Colonic mucosa (tissue), 4 donors: ENCODE results near the gene UNC13C. TPM values are rescaled to one million over a fixed set of nuclear protein-coding genes. Genes with fewer than 3 reads are reported as not detected.

Experiments used
- DNase-seq: peaks from one replicate; pipeline ENCODE4 v3.0.0-alpha.2; 2020
- H3K27ac ChIP-seq: fragments of 200-600 bp; one replicate; pipeline ENCODE4 v1.8.0; 2021
- H3K27me3 ChIP-seq: fragments of 200-600 bp; one replicate; pipeline ENCODE4 v1.8.0; 2021
- H3K36me3 ChIP-seq: fragments of 200-600 bp; one replicate; pipeline ENCODE4 v1.8.0; 2021
- H3K4me1 ChIP-seq: fragments of 200-600 bp; one replicate; pipeline ENCODE4 v1.8.0; 2021; ENCODE audit warnings: mild to moderate bottlenecking
- H3K4me3 ChIP-seq: fragments of 200-600 bp; one replicate; pipeline ENCODE4 v1.8.0; 2021
- H3K9ac ChIP-seq, 2 donors: one replicate each; pipeline ENCODE4 v1.7.0; 2013; ENCODE audit warnings: control low read depth in 2 of 2, low read depth in 2 of 2, low read length in 2 of 2
- H3K9me3 ChIP-seq: fragments of 200-600 bp; one replicate; pipeline ENCODE4 v1.8.0; 2021
- CTCF ChIP-seq: fragments of 200-600 bp; IDR thresholded peaks from one replicate; pipeline ENCODE4 v1.8.0; 2022; ENCODE audit warnings: antibody characterized with exemption, mild to moderate bottlenecking
- intact Hi-C: fragments of 100-400 bp; cut with DNase I; formaldehyde crosslinking; loops from one replicate; pipeline ENCODE4 v1.14.1; 2022
- total RNA-seq, 2 donors: library from RNA; stranded (reverse); fragmentation: NEBNext Ultra II Directional in 1 of 2; extraction: Animal tissue kit (Norgen Biotek cat#: 25700) in 1 of 2; gene quantifications; one replicate each; pipeline ENCODE4 v1.2.1, GENCODE V29; 2021
- donor health status: healthy.
- donor health status: DM: no; HTN: no; CAD: no.
- donor health status: DM: no; HTN: no; CAD: no.

Gene UNC13C
- total RNA-seq, 2 donors from 2014 or later: 0.05 to 0.13 TPM

- Histone ChIP-seq H3K9me3 (no peaks in the 10 kb centered on the region), H3K9ac (no peak overlapping the region), H3K4me1 (no peaks in the 10 kb centered on the region), H3K27me3 (no peaks in the 10 kb centered on the region), H3K36me3 (no peaks in the 10 kb centered on the region), H3K4me3 (no peak overlapping the region), H3K27ac (no peak overlapping the region)
- DNase-seq: no peak
- no peak for TF ChIP-seq CTCF
- intact Hi-C loops: no loop called here
Measured at GRCh38 chr15:54515664-54516582, 537.7 kb downstream of the UNC13C start.

GRCh38 chr15:54517366-54517765 is 539.1 kb downstream of the UNC13C start:
- no peaks in the 10 kb centered on the region for H3K9me3 ChIP-seq
- H3K27ac ChIP-seq: no peak overlapping the region
- intact Hi-C loops: no loop called here
- H3K36me3 ChIP-seq: no peaks in the 10 kb centered on the region
- no peak for TF ChIP-seq CTCF
- H3K9ac ChIP-seq: no peak overlapping the region
- H3K27me3 ChIP-seq: no peaks in the 10 kb centered on the region
- H3K4me3 ChIP-seq: no peak overlapping the region
- no peak for DNase-seq
- no peaks in the 10 kb centered on the region for H3K4me1 ChIP-seq

GRCh38 chr15:54518156-54518882 is 540.1 kb downstream of the UNC13C start:
- H3K9ac ChIP-seq: no peak overlapping the region
- no peak overlapping the region for H3K27ac ChIP-seq
- no peak overlapping the region for H3K4me3 ChIP-seq
- intact Hi-C loops: no loop called here
- no peak for DNase-seq
- H3K4me1 ChIP-seq: no peaks in the 10 kb centered on the region
- H3K9me3 ChIP-seq: no peaks in the 10 kb centered on the region
- no peaks in the 10 kb centered on the region for H3K36me3 ChIP-seq
- no peak for TF ChIP-seq CTCF
- H3K27me3 ChIP-seq: no peaks in the 10 kb centered on the region

- Histone ChIP-seq H3K4me3 (no peak overlapping the region), H3K36me3 (no peaks in the 10 kb centered on the region), H3K27ac (no peak overlapping the region), H3K4me1 (no peaks in the 10 kb centered on the region), H3K9me3 (no peaks in the 10 kb centered on the region), H3K9ac (no peak overlapping the region), H3K27me3 (no peaks in the 10 kb centered on the region)
- no peak for TF ChIP-seq CTCF
- intact Hi-C loops: no loop called here
- no peak for DNase-seq
Measured at GRCh38 chr15:54519577-54519976, 541.3 kb downstream of the UNC13C start.

GRCh38 chr15:54520616-54521015 is 542.4 kb downstream of the UNC13C start:
- TF ChIP-seq CTCF: no peak
- Histone ChIP-seq H3K36me3 (no peaks in the 10 kb centered on the region), H3K27me3 (no peaks in the 10 kb centered on the region), H3K9me3 (no peaks in the 10 kb centered on the region), H3K4me1 (no peaks in the 10 kb centered on the region), H3K4me3 (no peak overlapping the region), H3K9ac (no peak overlapping the region), H3K27ac (no peak overlapping the region)
- intact Hi-C loops: no loop called here
- DNase-seq: no peak
